CD4-positive, alpha-beta T cell treated with Interleukin-17A for 1 hour (primary cell): Measurements from ENCODE around the gene KIFC3.
"Not testable (repeated sequence)": the region's sequence is repeated elsewhere in the genome, so short reads cannot be mapped to it uniquely, and the experiment has no call there.

Source experiments
- DNase-seq: peaks from one replicate; pipeline ENCODE4 v3.0.0-alpha.2; 2020

Gene KIFC3

DNA sequence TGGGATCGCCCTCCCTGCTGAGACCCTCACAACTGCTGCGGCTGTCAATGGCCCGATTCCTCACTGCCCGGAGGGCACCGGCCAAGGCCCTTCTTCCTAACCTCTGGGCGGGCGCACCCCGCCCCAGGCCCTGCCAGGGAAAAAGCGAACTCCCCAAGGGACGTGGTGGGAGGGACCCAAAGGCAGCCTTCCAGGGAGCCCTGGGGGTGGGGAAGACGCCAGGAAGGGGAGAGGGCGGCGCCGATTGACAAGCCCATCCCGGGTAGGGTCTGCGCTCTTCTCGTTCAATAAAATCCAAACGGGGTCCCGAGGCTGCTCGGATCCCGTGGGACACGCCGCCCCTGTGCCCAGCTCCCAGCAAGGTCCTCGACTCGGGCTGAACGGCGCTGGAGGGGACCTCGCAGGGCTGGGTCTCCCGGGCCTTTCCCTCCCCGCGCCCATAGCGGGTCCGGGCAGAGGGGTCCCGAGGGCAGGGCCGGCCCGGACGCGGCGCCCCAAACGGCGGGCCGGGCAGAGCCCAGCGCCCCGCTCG, 416 bp downstream of the KIFC3 start:
- no peak for DNase-seq

DNA sequence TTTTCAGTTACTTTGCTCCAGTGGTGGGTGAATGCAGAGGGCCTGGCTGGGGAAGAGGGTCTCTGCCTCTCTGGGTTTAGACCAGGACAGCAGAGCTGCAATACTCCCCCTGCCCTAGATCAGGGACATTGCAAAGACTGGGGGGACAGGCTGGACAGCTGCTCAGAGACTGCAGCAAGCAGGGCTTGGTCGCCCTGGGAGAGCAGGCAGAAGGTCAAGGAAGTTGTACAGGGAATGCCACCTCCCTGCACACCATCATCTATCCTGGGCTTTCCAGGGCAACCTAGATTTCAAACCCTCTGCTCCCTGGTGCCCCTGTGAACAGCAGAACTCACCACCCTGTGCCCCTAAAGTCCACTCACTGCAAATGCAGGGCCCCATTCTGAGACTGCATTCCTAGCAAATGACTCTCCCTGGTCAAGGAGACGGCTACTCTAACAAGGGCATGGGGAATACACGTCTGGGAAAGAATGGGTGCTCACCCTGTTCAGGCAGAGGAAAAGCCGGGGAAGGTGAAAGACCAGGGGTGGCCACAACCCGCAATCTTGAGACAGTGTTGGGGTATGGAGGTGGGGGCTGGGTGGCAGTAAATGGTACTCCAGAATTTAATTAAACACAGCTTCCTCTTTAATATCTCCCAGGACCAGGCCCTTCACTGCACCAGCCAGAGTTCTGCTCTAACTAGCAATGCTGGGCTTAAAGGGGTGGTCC, 1.0 kb downstream of the KIFC3 start:
- no peak for DNase-seq

DNA sequence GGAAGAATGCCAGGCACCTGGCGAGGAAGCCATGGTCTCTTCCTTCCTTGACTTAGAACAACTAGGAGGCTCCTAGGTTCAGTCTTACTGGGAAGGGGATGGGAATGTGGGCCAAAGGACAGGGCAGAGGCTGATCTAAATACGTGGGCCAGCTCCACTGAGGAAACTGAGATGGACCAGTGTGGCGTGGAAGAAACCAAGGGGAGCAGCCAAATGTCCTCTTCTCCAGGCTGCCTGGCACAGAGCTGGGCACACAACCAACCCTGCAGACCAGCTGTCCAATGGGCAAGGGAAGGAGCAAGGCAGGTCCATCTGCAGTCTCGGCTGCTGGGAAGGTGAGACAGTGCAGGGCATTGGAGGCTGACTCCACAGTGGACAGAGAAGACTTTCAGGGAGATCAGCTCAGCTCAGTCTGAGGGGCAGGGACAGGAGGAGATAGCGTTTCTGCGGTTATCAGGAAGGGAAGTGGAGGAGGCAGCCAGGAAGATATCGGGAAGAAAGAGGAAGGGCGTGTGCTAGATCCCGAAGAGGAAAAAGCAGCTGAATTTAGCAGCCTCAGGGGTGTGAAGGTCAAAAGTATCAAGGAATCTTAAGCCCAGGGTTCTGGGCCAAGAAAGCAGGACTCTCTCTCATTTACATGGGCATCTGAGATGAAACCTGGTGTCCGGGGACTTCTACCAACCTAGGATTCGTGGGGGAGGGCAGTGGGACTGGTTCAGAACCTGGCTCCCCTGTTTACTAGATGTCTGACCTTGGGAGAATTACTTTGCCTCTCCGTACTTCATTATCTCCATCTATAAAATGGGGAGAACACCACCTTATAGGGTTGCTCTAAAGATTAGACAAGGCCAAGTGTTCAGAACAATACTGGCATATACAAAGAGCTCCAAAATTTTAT, 1.8 kb downstream of the KIFC3 start:
- no peak for DNase-seq

DNA sequence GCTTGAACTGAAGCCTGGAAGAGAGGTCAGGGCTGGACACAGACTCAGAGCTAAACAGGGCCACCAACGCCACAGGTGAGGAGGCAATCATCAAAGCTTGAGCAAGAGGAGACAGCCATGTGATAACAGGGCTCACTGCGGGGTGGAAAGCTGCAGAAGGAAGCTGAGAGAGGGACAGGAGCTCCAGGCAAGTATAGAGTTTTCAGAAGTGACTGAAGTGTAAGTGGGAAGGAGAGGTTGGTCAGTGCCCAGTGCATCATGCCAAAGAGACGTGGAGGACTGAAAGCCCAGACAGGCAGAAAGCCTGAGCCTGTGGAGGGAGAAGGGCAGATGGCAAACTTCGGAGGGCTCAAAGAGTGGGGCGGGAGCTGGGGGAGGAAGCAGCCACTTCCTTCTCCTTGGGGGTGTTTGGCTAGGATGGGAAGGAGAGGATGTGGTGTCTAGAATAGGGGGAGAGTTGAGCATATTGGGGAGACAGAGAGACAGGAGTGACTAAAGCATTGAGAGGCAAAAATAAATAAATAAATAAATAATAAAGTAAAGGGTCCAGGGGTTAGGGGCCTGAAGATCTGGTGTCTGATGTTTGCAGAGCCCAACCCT, 2.6 kb downstream of the KIFC3 start:
- no peak for DNase-seq

DNA sequence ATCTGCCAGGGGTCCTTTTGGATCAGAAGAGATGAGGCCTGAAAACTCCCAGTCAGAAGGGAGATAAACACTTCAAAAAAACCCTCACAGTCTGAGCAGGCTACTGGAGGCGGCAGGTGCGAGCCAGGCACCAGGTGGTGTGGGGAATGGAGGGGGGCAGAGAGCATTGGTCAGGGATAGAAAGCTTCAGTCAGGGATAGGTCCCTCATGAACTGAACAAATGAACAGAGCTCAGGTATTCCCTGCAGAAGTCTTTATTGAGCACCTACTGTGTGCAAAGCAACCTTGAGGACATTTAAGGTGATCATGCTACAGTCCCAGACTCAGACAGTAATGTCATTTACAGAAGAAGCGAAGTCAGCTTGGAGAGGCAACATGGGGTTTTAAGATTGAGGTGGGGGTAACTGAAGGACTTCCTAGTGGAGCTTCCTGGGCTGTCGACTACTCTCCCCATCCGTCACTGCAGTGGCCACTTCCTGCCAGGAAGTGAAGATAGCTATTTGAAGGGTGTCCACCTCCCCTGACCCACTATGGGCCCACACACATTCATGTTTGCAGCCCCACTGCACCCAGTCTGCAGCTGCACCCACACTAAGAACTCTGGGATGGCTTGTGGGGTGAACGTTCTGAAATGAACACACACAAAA, 3.2 kb downstream of the KIFC3 start:
- DNase-seq: no peak

DNA sequence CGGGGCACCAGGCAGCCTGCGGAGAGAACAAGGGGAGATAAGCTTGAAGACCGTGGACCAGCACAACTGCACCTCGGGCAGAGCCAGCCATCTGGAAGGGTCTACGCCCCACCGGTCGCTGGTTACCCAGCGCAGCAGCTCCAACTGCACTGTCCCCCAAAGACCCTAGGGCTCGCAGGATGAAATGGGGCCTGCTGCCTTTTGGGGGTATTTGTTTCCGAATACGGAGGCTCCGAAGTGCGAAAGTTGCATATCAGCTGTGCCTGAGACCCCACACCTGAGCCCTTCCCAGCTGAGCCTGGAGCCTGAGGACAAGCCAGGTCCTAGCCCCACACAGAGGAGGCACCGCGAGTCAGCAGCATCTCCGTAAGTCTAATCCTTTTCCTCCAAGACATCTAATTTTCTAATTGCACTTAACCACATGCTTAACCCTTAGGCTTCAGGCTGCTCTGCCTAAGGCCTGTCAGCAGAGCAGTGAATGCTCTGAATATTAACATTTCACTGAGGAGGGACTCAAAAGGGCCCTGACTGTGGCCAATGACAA, 4.0 kb downstream of the KIFC3 start:
- no peak for DNase-seq

DNA sequence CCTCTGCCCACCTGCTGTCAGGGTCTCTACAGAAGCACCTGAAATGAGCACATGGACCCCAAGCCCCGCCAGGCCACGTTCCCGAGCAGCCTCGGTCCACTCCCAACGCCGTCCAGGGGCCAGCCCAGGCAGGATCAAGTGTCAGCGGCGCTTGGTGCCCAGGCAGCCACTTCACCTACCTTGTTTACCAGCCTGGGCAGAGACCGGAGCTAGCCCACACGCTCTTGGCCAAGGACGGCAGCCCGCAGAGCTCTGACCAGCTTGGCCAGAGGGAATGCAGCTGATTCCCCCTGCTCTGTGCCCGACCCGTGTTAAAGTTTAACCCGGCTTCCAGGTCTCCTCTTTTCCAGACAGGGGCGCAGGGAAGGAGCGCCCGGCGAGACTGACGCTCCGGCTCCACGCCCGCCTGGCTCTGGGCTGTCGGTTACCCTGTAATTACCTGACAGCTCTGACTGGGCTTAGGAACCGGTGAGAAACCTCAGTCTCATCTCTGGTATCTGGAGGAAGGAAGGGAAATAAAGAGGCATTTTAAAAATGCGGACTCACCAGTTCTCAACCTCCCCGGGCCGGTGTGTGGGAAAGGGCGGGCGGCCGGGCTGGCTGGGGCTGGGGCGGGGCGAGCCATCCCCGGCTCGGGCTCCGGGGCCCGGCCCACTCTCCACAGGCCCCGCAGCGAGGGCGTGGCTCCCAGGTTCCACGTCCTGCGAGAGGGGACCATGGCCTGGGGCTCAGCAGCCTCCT, 4.6 kb downstream of the KIFC3 start:
- DNase-seq: no peak

- DNase-seq: no peak
Observed at GRCh38 chr16:57797216-57797525, 5.1 kb downstream of the KIFC3 start.

- not testable (repeated sequence) for DNase-seq
Observed at GRCh38 chr16:57796014-57796413, 6.3 kb downstream of the KIFC3 start.

DNA sequence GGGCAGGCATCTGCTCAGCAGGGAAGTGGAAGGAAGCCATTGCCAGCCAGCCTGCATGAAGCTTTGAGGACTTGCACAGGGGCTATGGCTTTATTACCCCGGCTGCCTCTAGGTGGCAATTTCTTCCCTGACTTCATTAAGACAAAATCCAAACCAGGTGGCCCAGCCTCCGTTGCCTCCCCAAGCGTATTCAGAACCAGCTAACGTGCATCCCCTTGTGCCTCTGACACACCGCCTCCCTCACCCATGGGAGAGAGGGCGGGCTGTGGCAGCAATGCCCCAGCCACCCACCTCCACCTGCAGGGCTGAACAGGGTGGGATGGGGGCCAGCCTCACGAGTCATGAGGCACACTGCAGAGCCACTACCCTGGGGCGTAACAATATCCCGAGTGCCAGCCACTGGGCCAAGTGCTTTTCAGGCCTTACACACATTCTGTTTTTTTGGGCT, 6.8 kb downstream of the KIFC3 start:
- DNase-seq: peak; percentile 48

DNA sequence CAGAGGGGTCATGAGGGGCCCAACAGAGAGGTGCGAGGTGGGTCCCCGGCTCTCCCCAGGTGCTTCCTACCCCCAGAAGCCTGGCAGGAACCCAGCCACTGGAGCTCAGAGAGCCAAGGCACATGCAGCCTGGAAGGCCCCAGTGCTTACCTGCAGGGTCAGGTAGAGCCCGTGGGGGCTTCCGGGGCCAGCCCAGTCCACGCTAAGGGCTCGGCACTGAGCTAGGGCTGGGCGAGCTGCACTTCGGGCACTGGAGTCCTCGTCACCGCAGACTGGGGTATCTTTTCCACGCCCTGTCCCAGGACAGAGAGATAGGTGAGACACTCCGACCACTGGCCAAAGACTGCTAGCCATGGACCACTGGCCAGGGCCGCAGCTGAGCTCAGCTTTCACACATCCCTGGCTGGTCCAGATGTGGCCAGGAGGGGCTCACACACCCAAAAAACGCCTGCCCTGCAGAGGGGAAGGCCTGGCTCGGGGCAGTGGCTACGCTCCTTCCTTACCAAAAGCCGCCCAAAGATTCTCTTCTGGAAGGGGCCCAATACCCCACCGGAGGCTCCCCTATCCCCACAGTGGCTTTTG, 7.4 kb downstream of the KIFC3 start:
- DNase-seq: no peak

DNA sequence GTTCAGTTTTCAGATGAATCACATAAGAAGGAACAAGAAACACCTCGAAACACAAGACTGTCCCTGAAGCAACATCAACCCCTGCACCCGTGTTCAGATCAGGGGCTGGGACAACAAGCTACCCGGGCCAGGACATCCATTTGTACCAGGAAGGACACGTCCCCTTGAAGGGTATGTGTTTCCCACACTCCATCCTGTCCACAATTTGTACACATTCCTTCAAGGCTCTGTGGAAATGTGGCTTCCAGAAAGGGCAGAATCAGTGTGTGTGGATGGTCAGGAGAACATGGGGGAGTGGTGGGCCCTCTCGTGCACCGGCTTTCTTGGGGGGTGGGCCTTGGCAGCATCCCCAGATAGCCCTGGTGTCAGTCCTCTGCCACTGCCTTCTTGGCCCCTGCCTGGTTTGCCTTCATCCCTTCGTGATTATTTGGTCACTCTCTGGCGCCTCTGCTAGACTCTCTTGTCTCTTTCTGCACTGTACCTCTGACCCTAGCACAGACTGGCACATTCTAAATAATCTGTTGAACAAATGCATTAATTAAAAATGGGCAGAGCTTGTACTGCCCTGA, 10.3 kb downstream of the KIFC3 start:
- DNase-seq: no peak

- DNase-seq: no peak
Observed at GRCh38 chr16:57791195-57791892, 10.9 kb downstream of the KIFC3 start.

DNA sequence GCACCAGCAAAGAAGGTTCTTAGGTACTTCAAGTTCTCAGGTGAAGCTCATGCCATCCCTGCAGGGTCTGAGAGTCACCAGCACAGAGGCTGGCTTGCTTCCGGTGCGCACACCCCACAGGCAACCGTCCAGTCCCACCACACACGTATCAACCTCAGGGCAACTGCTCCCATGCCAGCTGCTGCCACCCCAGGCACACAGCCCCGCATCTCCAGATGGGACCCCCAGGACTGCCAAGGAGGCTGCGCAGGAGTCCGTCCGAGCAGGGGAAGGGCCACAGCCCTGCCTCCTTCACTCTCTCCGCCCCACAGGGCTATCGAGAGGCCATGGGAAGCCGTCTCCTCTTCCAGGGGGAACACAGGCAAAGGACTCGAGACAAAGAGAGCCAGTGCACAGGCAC, 13.3 kb downstream of the KIFC3 start:
- DNase-seq: no peak

- no peak for DNase-seq
Observed at GRCh38 chr16:57788252-57788841, 13.9 kb downstream of the KIFC3 start.

- no peak for DNase-seq
Observed at GRCh38 chr16:57787519-57787905, 14.8 kb downstream of the KIFC3 start.

- no peak for DNase-seq
Observed at GRCh38 chr16:57786632-57787518, 15.4 kb downstream of the KIFC3 start.

- DNase-seq: no peak
Observed at GRCh38 chr16:57785924-57786323, 16.4 kb downstream of the KIFC3 start.

- no peak for DNase-seq
Observed at GRCh38 chr16:57785385-57785784, 16.9 kb downstream of the KIFC3 start.
